ENCODE measurements around the gene RPL36.
"Not testable (repeated sequence)": the region's sequence is repeated elsewhere in the genome, so short reads cannot be mapped to it uniquely, and the experiment has no call there.

RPL36 gene

GRCh38 chr19:5707576-5708575 lies 17.8 kb downstream of the RPL36 start:
- FAIRE-seq, result no peak

DNA sequence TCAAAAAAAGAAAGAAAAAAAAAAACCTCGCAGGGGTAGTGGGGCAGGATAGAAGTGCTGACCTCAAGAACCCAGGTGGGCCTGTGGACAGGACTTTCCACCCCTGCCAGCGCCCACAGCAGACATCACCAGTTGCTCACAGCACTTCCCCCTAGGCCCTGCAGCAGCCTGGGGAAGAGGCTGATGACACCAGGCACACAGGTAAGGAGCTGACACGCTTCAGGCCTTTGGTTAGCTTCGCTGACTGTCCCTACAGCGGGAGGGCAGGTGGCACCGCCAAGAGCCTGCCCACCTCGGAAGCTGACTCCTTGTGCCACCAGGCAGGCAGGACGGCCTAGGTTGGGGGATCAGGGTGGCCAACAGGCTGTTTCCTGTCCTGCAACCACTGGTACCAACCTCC lies 20.9 kb downstream of the RPL36 start:
- no peak for FAIRE-seq

GRCh38 chr19:5711713-5712161 lies 21.6 kb downstream of the RPL36 start:
- FAIRE-seq, result no peak

DNA sequence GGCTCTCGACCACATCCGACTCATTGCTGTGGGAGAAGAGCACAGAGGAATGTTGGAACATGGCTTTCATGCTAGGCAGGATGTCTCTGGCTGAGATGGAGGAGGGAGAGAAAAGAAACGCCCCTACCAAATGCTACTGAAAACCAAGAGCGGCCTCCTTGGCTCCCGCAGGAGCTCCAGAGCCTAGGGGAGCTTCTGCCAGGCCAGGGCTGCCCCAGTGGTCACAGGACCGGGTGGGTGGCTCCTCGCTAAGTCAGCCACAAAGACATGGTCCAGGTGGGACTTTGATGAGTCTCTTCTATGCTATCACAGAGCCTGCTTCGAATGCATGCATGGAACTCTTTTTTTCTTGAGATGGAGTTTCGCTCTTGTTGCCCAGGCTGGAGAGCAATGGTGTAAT lies 23.1 kb downstream of the RPL36 start:
- no peak for FAIRE-seq

DNA sequence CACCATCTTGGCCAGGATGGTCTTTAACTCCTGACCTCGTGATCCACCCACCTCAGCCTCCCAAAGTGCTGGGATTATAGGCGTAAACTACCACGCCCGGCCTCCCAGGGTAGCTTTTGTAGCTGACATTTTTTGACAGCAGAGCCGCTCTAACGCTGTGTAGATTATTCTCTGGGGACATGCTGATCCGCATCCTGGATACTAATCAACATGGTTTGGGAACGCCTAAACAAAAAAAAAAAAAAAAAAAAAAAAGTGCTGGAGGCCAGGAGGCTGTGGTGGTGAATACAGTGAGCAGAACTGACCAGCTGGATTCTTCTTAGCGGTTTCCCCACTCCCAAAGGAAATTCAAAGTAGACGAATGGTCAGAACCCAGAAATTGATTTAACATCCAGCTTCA lies 24.7 kb downstream of the RPL36 start:
- FAIRE-seq, result no peak

- no peak for FAIRE-seq
These were observed 27.3 kb downstream of the RPL36 start for GRCh38 chr19:5717215-5717935.

DNA sequence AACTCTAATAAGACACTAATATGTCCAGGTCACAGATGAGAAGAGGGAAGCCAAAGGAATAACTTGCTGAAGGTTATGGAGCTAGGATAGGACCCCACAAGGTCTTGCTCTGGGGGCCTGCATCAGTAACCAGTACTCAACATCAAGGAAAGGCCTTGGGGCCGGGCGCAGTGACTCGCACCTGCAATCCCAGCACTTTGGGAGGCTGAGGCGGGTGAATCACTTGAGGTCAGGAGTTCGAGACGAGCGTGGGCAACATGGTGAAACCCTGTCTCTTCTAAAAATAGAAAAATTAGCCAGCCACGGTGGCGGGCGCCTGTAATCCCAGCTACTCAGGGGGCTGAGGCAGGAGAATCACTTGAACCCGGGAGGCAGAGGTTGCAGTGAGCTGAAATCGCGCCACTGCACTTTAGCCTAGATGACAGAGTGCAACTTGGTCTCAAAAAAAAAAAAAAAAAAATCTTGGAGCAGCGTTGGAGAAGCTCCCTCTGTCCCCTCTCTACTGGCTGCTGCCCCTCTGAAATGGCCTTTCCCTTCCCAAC lies 28.0 kb downstream of the RPL36 start:
- FAIRE-seq, result no peak

- no peak for FAIRE-seq
These were observed 28.6 kb downstream of the RPL36 start for GRCh38 chr19:5718579-5719273.

DNA sequence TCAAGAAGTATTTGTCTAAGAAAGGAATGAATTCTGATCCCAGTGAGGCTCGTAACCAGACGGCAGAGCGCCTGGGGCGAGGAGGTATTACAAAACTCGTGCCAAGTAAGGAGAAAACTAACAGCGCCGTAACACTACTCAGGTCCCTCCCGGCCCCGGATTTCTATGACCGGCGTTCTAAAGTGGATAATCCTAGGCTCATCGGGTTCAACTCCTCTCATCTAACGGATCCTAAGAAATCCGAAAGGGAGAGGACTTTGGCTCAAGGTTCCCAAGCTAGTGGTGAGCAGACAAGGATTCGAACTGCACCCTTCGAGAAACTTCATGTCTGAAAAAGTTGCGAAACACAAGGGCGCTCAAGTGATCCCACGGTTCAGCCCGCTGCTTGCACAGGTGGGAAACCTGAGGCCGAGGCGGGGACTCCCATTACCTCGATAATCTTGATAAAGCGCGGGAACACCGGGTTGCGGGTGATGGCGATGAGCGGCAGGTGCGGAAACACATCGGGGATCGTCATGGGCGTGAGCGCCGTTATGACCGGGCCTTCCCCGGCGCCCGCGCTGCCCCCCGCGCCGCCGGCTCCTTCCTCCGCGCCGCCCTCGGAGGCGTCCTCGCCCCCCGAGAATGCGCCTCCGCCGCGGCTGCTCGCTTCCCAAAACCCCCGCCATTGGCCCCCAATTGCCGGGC lies 29.3 kb downstream of the RPL36 start:
- FAIRE-seq, result no peak

DNA sequence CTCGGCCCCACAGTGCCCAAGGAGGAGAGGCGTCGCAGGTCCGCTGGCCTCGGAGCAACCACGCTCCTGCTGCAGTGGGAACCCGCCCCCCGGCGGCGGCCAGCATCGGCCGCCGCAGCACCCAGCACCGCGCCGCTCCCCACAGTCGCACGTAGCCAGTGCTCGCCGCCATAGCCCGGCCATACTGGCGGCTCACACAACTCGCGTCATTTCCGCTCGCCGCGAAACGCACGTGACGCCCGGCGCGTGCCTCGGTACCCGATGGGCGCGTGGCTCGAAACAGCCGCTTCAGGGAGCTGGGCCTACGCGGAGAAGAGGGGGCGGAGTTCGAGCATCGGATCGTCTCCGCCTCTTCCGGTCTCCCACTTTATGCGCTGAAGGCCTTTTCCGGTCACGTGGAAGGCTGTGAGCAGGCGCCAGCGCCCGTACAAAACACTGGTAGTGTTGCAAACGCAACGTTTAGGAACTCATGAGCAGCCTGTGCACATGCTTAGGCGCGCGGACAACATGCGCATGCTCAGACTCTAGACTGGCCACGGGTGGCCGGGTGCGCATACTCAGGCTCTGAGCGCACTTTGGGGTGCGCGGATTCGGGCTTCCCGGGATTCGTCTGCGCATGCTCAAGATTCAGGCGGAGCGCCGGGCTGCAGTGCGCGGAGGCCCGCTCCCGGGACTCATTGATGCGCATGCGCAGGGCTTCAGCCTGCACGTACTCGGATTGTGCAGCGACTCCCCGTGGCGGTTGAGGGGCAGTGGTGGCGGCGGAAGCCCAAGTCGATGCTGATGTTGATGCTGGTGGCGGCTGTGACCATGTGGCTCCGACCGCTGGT lies 30.1 kb downstream of the RPL36 start, which contains the start of the genes CATSPERD and LONP1:
Gene CATSPERD (plus strand): TSS at position 677 of the 830 bp plus-strand sequence. CDS start 101 bp downstream, at position 778.
Gene LONP1 (minus strand): TSS at position 186 of the 830 bp plus-strand sequence. CDS start 14 bp downstream, at position 172.
- FAIRE-seq, result peak; percentile 94

GRCh38 chr19:5727453-5728050 lies 37.5 kb downstream of the RPL36 start:
- no peak for FAIRE-seq

- FAIRE-seq, result not testable (repeated sequence)
These were observed 43.1 kb downstream of the RPL36 start for GRCh38 chr19:5733172-5733571.

DNA sequence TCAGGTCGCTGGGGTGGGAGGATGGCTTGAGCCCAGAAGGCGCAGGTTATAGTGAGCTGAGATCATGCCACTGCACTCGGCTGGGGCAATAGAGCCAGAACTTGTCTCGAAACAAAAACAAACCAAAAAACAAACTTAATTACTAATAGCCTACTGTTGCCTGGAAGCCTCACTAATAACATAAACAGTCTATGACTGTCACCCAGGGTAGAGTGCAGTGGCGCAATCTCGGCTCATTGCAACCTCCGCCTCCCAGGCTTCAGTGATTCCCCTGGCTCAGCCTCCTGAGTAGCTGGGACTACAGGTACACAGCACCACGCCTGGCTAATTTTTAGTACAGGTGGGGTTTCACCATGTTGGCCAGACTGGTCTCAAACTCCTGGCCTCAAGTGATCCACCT lies 48.3 kb downstream of the RPL36 start:
- FAIRE-seq, result no peak

Data from endometrium (tissue), 2 donors.